ENCODE results near the gene SHCBP1. TPM values are rescaled to one million over a fixed set of nuclear protein-coding genes. Genes with fewer than 3 reads are reported as not detected.

The SHCBP1 gene
- total RNA-seq (ENCODE audit: unreplicated experiment): 5.4 TPM
- long read RNA-seq, partial matches to known transcripts: 0 of 1 reads
- long read RNA-seq, other reads (novel, unspliced or antisense): 0 of 1 reads

- TF ChIP-seq CTCF (IDR thresholded peaks at IDR 0.05; ENCODE audit: unreplicated experiment): no peak
- H3K36me3 Mint-ChIP-seq (ENCODE audit: low read depth, unreplicated experiment): peaks cover 2% of the 10 kb centered on the region
- peak; percentile 83 for DNase-seq (ENCODE audit: low spot score)
- H3K4me3 Mint-ChIP-seq (ENCODE audit: unreplicated experiment): peak within 1 kb of the TSS; percentile 94
- H3K4me1 Mint-ChIP-seq (ENCODE audit: unreplicated experiment): peaks cover 22% of the 10 kb centered on the region
- no peak within 1 kb of the TSS for H3K27ac Mint-ChIP-seq (ENCODE audit: unreplicated experiment)
- peaks cover 6% of the 10 kb centered on the region for H3K27me3 Mint-ChIP-seq (ENCODE audit: unreplicated experiment)
- no peaks in the 10 kb centered on the region for H3K9me3 Mint-ChIP-seq (ENCODE audit: unreplicated experiment)
Observed at GRCh38 chr16:46621006-46621933, at the start of gene SHCBP1. Gene SHCBP1, minus strand, starts transcription at chr16:46621379. Its CDS starts 20 bp downstream, at chr16:46621359.

GRCh38 chr16:46662123-46662522 is 40.9 kb upstream of the SHCBP1 start:
- H3K9me3 Mint-ChIP-seq (ENCODE audit: unreplicated experiment): no peaks in the 10 kb centered on the region
- no peaks in the 10 kb centered on the region for H3K4me1 Mint-ChIP-seq (ENCODE audit: unreplicated experiment)
- H3K36me3 Mint-ChIP-seq (ENCODE audit: low read depth, unreplicated experiment): peaks cover 35% of the 10 kb centered on the region
- no peak for TF ChIP-seq CTCF (IDR thresholded peaks at IDR 0.05; ENCODE audit: unreplicated experiment)
- no peak overlapping the region for H3K27ac Mint-ChIP-seq (ENCODE audit: unreplicated experiment)
- peaks cover 5% of the 10 kb centered on the region for H3K27me3 Mint-ChIP-seq (ENCODE audit: unreplicated experiment)
- DNase-seq (ENCODE audit: low spot score): no peak
- H3K4me3 Mint-ChIP-seq (ENCODE audit: unreplicated experiment): no peak overlapping the region

GRCh38 chr16:46658925-46659324 is 37.7 kb upstream of the SHCBP1 start:
- Mint-ChIP-seq H3K9me3 (ENCODE audit: unreplicated experiment) (no peaks in the 10 kb centered on the region), H3K27me3 (ENCODE audit: unreplicated experiment) (peaks cover 7% of the 10 kb centered on the region), H3K4me3 (ENCODE audit: unreplicated experiment) (no peak overlapping the region), H3K27ac (ENCODE audit: unreplicated experiment) (no peak overlapping the region), H3K4me1 (ENCODE audit: unreplicated experiment) (no peaks in the 10 kb centered on the region), H3K36me3 (ENCODE audit: low read depth, unreplicated experiment) (peaks cover 26% of the 10 kb centered on the region)
- DNase-seq (ENCODE audit: low spot score): no peak
- TF ChIP-seq CTCF (IDR thresholded peaks at IDR 0.05; ENCODE audit: unreplicated experiment): no peak

GRCh38 chr16:46651305-46651704 is 30.1 kb upstream of the SHCBP1 start:
- DNase-seq (ENCODE audit: low spot score): no peak
- Mint-ChIP-seq H3K9me3 (ENCODE audit: unreplicated experiment) (no peaks in the 10 kb centered on the region), H3K27ac (ENCODE audit: unreplicated experiment) (no peak overlapping the region), H3K4me3 (ENCODE audit: unreplicated experiment) (no peak overlapping the region), H3K36me3 (ENCODE audit: low read depth, unreplicated experiment) (no peaks in the 10 kb centered on the region), H3K27me3 (ENCODE audit: unreplicated experiment) (peaks cover 7% of the 10 kb centered on the region), H3K4me1 (ENCODE audit: unreplicated experiment) (no peaks in the 10 kb centered on the region)
- no peak for TF ChIP-seq CTCF (IDR thresholded peaks at IDR 0.05; ENCODE audit: unreplicated experiment)

- H3K9me3 Mint-ChIP-seq (ENCODE audit: unreplicated experiment): peaks cover 6% of the 10 kb centered on the region
- no peak overlapping the region for H3K4me3 Mint-ChIP-seq (ENCODE audit: unreplicated experiment)
- TF ChIP-seq CTCF (IDR thresholded peaks at IDR 0.05; ENCODE audit: unreplicated experiment): no peak
- DNase-seq (ENCODE audit: low spot score): no peak
- no peaks in the 10 kb centered on the region for H3K36me3 Mint-ChIP-seq (ENCODE audit: low read depth, unreplicated experiment)
- H3K27ac Mint-ChIP-seq (ENCODE audit: unreplicated experiment): no peak overlapping the region
- H3K4me1 Mint-ChIP-seq (ENCODE audit: unreplicated experiment): no peaks in the 10 kb centered on the region
- H3K27me3 Mint-ChIP-seq (ENCODE audit: unreplicated experiment): peaks cover 7% of the 10 kb centered on the region
Observed at GRCh38 chr16:46650254-46650623, 29.1 kb upstream of the SHCBP1 start.

Measured in endothelial cell (in vitro differentiated cells).